GM12878 (cell line): ENCODE results near the gene SUPT6H. TPM values are rescaled to one million over a fixed set of nuclear protein-coding genes. Genes with fewer than 3 reads are reported as not detected.

Experiments
- ATAC-seq: fragments of 200-7000 bp; cut with Tn5 transposase; 3 replicates; pipeline ENCODE4 v1.9.1; 2020; ENCODE audit warnings: mild to moderate bottlenecking, moderate library complexity
- BruUV-seq: library from RNA; stranded (reverse); fragments of 400-500 nt; replicated peaks from 2 replicates; lab custom pipeline; 2021; lab: Mats Ljungman, UMichigan
- CTCF ChIA-PET: fragments of 300-600 bp; sonication (Branson Sonifier 250); formaldehyde crosslinking; extraction: SDS; loops from one replicate; lab custom pipeline; 2021; ENCODE audit warnings: inconsistent platforms; lab: Yijun Ruan, JAX
- POLR2A ChIA-PET: fragments of 350-600 bp; formaldehyde crosslinking; extraction: SDS; loops from one replicate; lab custom pipeline; 2021; ENCODE audit warnings: inconsistent platforms; lab: Charles Lee
- RAD21 ChIA-PET: fragments of 300-600 bp; sonication (Branson Sonifier 250); formaldehyde crosslinking; loops from one replicate; lab custom pipeline; 2023; ENCODE audit warnings: antibody characterized with exemption; ENCODE audit not compliant: unreplicated experiment; lab: Charles Lee
- SMC1A ChIA-PET: fragments of 300-600 bp; sonication (Branson Sonifier 250); formaldehyde crosslinking; loops from one replicate; lab custom pipeline; 2023; ENCODE audit not compliant: unreplicated experiment, uncharacterized antibody; lab: Charles Lee
- DNase-seq: peaks from one replicate; pipeline ENCODE4 v3.0.0-alpha.2; 2011; ENCODE audit warnings: low read depth, low spot score
- FAIRE-seq: peaks from 3 replicates; lab custom pipeline; 2011; peaks lifted over from hg19 to GRCh38; lab: Jason Lieb, UNC
- H2AFZ ChIP-seq: 2 replicates; pipeline ENCODE4 v1.6.0; 2011; ENCODE audit warnings: low read depth, low read length, control low read depth; ENCODE audit not compliant: control insufficient read depth
- H3K27ac ChIP-seq: 2 replicates; pipeline ENCODE4 v1.5.1; 2011; ENCODE audit warnings: control low read depth; ENCODE audit not compliant: control insufficient read depth, insufficient read depth
- H3K27me3 ChIP-seq, 2 experiments: replicated peaks in 1 of 2; 2 replicates each; pipeline versions ENCODE4 v1.6.0 to v1.6.1; 2011; ENCODE audit warnings: low read length in 1 of 2; ENCODE audit not compliant: control insufficient read depth in 2 of 2, insufficient read depth in 2 of 2
- H3K36me3 ChIP-seq, 2 experiments: 2 replicates each; pipeline ENCODE4 v1.5.1; 2011; ENCODE audit warnings: low read length in 1 of 2; ENCODE audit not compliant: control insufficient read depth in 2 of 2, insufficient read depth in 2 of 2
- H3K4me1 ChIP-seq: 2 replicates; pipeline ENCODE4 v1.6.1; 2011; ENCODE audit warnings: mild to moderate bottlenecking, low read length, moderate library complexity, mixed read lengths; ENCODE audit not compliant: control insufficient read depth, insufficient read depth
- H3K4me2 ChIP-seq: 2 replicates; pipeline ENCODE4 v1.6.0; 2011; ENCODE audit warnings: control low read depth; ENCODE audit not compliant: control insufficient read depth, insufficient read depth
- H3K4me3 ChIP-seq: fragments of 200-600 bp; sonication (generic); 2 replicates; pipeline ENCODE4 v1.5.1; 2016
- H3K79me2 ChIP-seq: 2 replicates; pipeline ENCODE4 v1.6.0; 2011; ENCODE audit warnings: low read length; ENCODE audit not compliant: control insufficient read depth, insufficient read depth
- H3K9ac ChIP-seq: 2 replicates; pipeline ENCODE4 v1.8.0; 2011; ENCODE audit warnings: low read length, control low read depth, mixed read lengths; ENCODE audit not compliant: control insufficient read depth, insufficient read depth
- H3K9me3 ChIP-seq: replicated peaks from 3 replicates; pipeline ENCODE4 v1.5.1; 2011; ENCODE audit warnings: mild to moderate bottlenecking, low read length; ENCODE audit not compliant: control insufficient read depth, insufficient read depth
- H4K20me1 ChIP-seq: 2 replicates; pipeline ENCODE4 v1.6.0; 2011; ENCODE audit not compliant: control insufficient read depth, insufficient read depth
- HDGF ChIP-seq: fragments of 450-650 bp; IDR thresholded peaks from 2 replicates; pipeline ENCODE4 v1.6.1; 2016; ENCODE audit warnings: antibody characterized with exemption
- MLLT1 ChIP-seq: fragments of 450-650 bp; IDR thresholded peaks from 2 replicates; pipeline ENCODE4 v1.6.1; 2016; ENCODE audit warnings: mild to moderate bottlenecking
- POLR2A ChIP-seq: IDR thresholded peaks from 2 replicates; pipeline ENCODE4 v1.6.1; 2011; ENCODE audit warnings: low read depth, mild to moderate bottlenecking, low read length
- POLR2AphosphoS5 ChIP-seq: IDR thresholded peaks from 2 replicates; pipeline ENCODE4 v1.6.1; 2011; ENCODE audit warnings: mild to moderate bottlenecking, low read length, inconsistent platforms
- RBBP5 ChIP-seq: fragments of 200-600 bp; sonication (generic); conservative IDR thresholded peaks from 2 replicates; pipeline ENCODE4 v1.6.1; 2016
- SIN3A ChIP-seq: IDR thresholded peaks from 2 replicates; pipeline ENCODE4 v1.6.1; 2012; ENCODE audit warnings: low read depth, low read length, improper control_type of control experiment
- ZNF207 ChIP-seq: fragments of 450-650 bp; IDR thresholded peaks from 2 replicates; pipeline ENCODE4 v1.6.1; 2014; ENCODE audit warnings: antibody characterized with exemption, mild to moderate bottlenecking, borderline replicate concordance
- WGBS: methylation state at CpG from one replicate; pipeline ENCODE4 v1.1.6; 2016; ENCODE audit warnings: low lambda C conversion rate; ENCODE audit not compliant: insufficient replicate concordance, insufficient coverage; ENCODE audit errors: missing lambda C conversion rate; 5-methylcytosine and 5-hydroxymethylcytosine counted together
- in situ Hi-C: fragments of 300-500 bp; cut with MboI; formaldehyde crosslinking; loops from 9 replicates; pipeline ENCODE4 v1.14.3; 2018; ENCODE audit warnings: mixed read lengths
- intact Hi-C: fragments of 100-400 bp; cut with micrococcal nuclease; formaldehyde crosslinking; loops from one replicate; pipeline ENCODE4 v1.14.2; 2022; ENCODE audit not compliant: unreplicated experiment
- polyA plus RNA-seq, 11 experiments: library from polyadenylated mRNA; depleted of rRNA in 4 of 11; unstranded in 6 of 11; stranded (reverse) in 5 of 11; fragments of >200 nt; fragmentation: Nextera tagmentation in 4 of 11; fragmentation: Illumina TruSeq in 1 of 11; extraction: Ambion mirVana in 4 of 11; extraction: Trizol in 1 of 11; gene quantifications; 1 replicate in 1 of 11; 2 replicates in 10 of 11; pipeline versions ENCODE4 v1.2.1 to v1.2.3, GENCODE V29; 2011 to 2016; ENCODE audit warnings: inconsistent platforms in 2 of 11, missing spikeins in 2 of 11, low read depth in 1 of 11
- total RNA-seq, 4 experiments: library from RNA; depleted of rRNA in 3 of 4; stranded (reverse); fragments of >200 nt in 3 of 4; fragmentation: Illumina TruSeq in 1 of 4; extraction: Trizol in 1 of 4; gene quantifications; 2 replicates each; pipeline versions ENCODE4 v1.2.1 to v1.2.3, GENCODE V29; 2013 to 2021

The SUPT6H gene
- total and polyA plus RNA-seq, 10 of the 15 experiments (the other 5 are each of a cell fraction or from before 2014, with no cell fraction given): 1.7 to 58.8 (median 37.7) TPM

DNA sequence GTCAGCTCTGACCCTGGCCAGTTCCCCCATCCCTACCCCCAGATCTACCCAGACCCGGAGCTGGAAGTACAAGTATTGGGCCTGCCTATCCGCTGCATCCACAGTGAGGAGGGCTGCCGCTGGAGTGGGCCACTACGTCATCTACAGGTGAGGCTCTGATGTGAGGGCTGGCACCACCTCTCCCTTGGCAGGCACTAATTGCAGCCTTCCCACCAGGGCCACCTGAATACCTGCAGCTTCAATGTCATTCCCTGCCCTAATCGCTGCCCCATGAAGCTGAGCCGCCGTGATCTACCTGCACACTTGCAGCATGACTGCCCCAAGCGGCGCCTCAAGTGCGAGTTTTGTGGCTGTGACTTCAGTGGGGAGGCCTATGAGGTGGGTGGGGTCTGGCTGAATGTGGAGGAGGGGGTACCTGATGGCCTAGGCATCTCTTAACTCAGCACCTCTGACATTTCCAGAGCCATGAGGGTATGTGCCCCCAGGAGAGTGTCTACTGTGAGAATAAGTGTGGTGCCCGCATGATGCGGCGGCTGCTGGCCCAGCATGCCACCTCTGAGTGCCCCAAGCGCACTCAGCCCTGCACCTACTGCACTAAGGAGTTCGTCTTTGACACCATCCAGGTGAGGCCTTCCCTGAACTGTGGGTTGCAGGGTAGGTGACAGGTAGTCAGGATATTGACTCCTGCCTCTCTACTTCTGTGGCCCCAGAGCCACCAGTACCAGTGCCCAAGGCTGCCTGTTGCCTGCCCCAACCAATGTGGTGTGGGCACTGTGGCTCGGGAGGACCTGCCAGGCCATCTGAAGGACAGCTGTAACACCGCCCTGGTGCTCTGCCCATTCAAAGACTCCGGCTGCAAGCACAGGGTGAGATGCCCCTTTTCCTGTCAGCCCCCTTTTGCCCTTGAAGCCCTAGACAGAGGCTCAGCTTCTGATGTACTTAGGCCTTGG, 86.1 kb downstream of the SUPT6H start:
- H3K79me2 ChIP-seq: peaks cover 75% of the 10 kb centered on the region
- no peaks in the 10 kb centered on the region for H3K9me3 ChIP-seq
- peaks cover 34% of the 10 kb centered on the region for H3K4me1 ChIP-seq
- WGBS: 92% methylated on average over 18 of the region's 18 CpGs
- in situ Hi-C loops: loop anchor here (25.0 kb wide), 1 partner anchor 1286 kb away; the partner anchor contains the start of gene KSR1
- POLR2A ChIA-PET: interaction anchor here (0.6 to 15.2 kb wide), 3 partner anchors 7 to 746 kb away, joined by 5 to 485 read pairs (median 11); partner anchors contain the start of genes NEK8, RPL23A and TLCD1
- intact Hi-C loops: no loop called here
- RAD21 ChIA-PET: interaction anchor here (1.5 to 17.4 kb wide), 5 partner anchors 9 to 101 kb away, joined by 3 to 375 read pairs (median 7); partner anchors contain the start of genes NEK8 and TLCD1
- peaks cover 30 to 32% of the 10 kb centered on the region in 2 experiments for H3K36me3 ChIP-seq
- FAIRE-seq: no peak
- SMC1A ChIA-PET: interaction anchor here (1.8 to 17.8 kb wide), 3 partner anchors 8 to 19 kb away, joined by 6 to 326 read pairs (median 46); partner anchors contain the start of genes NEK8 and TLCD1
- no peak overlapping the region for H3K9ac ChIP-seq
- no TSS peak for BruUV-seq
- peak overlapping the region; percentile 31 for H3K4me2 ChIP-seq
- no peaks in the 10 kb centered on the region for H3K27me3 ChIP-seq
- no peak for ATAC-seq
- DNase-seq: no peak
- H3K27ac ChIP-seq: no peak overlapping the region
- peaks cover 19% of the 10 kb centered on the region for H4K20me1 ChIP-seq
- no peak overlapping the region for H2AFZ ChIP-seq
- no peak for TF ChIP-seq HDGF
- TF ChIP-seq MLLT1: 0 out of 2 replicates have a peak, but pooled peaks have one; percentile 34
- TF ChIP-seq SIN3A: 0 out of 2 replicates have a peak, but pooled peaks have one; percentile 0
- peak; percentile 46; the same call in 1 of the 2 replicates for TF ChIP-seq POLR2A
- TF ChIP-seq POLR2AphosphoS5: peak; percentile 61
- TF ChIP-seq ZNF207: no peak
- TF ChIP-seq RBBP5: no peak
- TF ChIP-seq, all 136 proteins: peak for 4
- CTCF ChIA-PET: interaction anchor here (0.8 to 10.0 kb wide), 5 partner anchors 15 to 206 kb away, joined by 3 to 394 read pairs (median 32); partner anchors contain the start of genes NEK8, RPL23A and TLCD1
- H3K4me3 ChIP-seq: no peak overlapping the region
